GM23338 (cell line): ENCODE measurements around the gene COL20A1. TPM values are rescaled to one million over a fixed set of nuclear protein-coding genes. Genes with fewer than 3 reads are reported as not detected.

Experiments used
- ATAC-seq: fragments of 200-7000 bp; cut with Tn5 transposase; 3 replicates; pipeline ENCODE4 v1.9.1; 2020
- DNase-seq: peaks from one replicate; pipeline ENCODE4 v3.0.0-alpha.2; 2015; ENCODE audit warnings: low spot score
- H2AFZ ChIP-seq: fragments of 200-600 bp; sonication (generic); 2 replicates; pipeline ENCODE4 v1.8.0; 2016; ENCODE audit warnings: antibody characterized with exemption, mild to moderate bottlenecking, moderate library complexity
- H3F3A ChIP-seq: fragments of 200-600 bp; sonication (generic); replicated peaks from 2 replicates; pipeline ENCODE4 v1.8.0; 2017; ENCODE audit warnings: antibody characterized with exemption, mixed run types, low read depth
- H3K27ac ChIP-seq: fragments of 200-600 bp; sonication (generic); 2 replicates; pipeline ENCODE4 v1.6.1; 2016; ENCODE audit warnings: low read depth
- H3K27me3 ChIP-seq: fragments of 200-600 bp; sonication (generic); 2 replicates; pipeline ENCODE4 v1.8.0; 2016; ENCODE audit warnings: mild to moderate bottlenecking, mixed run types, moderate library complexity; ENCODE audit not compliant: insufficient read depth
- H3K36me3 ChIP-seq: fragments of 200-600 bp; sonication (generic); 2 replicates; pipeline ENCODE4 v1.8.0; 2016; ENCODE audit warnings: mild to moderate bottlenecking; ENCODE audit not compliant: insufficient read depth
- H3K4me1 ChIP-seq: fragments of 200-600 bp; sonication (generic); 2 replicates; pipeline ENCODE4 v1.8.0; 2016; ENCODE audit warnings: mild to moderate bottlenecking, moderate library complexity; ENCODE audit not compliant: insufficient read depth
- H3K4me2 ChIP-seq: fragments of 200-600 bp; sonication (generic); 2 replicates; pipeline ENCODE4 v1.7.1; 2017; ENCODE audit warnings: mixed run types
- H3K4me3 ChIP-seq: fragments of 200-600 bp; sonication (generic); 2 replicates; pipeline ENCODE4 v1.6.1; 2016; ENCODE audit warnings: mixed run types
- H3K79me2 ChIP-seq: fragments of 200-600 bp; sonication (generic); replicated peaks from 2 replicates; pipeline ENCODE4 v1.8.0; 2017; ENCODE audit warnings: mild to moderate bottlenecking; ENCODE audit not compliant: insufficient read depth
- H3K9me2 ChIP-seq: fragments of 200-600 bp; sonication (generic); 2 replicates; pipeline ENCODE4 v1.8.0; 2017; ENCODE audit not compliant: insufficient read depth
- H4K20me1 ChIP-seq: fragments of 200-600 bp; sonication (generic); replicated peaks from 2 replicates; pipeline ENCODE4 v1.8.0; 2017; ENCODE audit warnings: mild to moderate bottlenecking; ENCODE audit not compliant: insufficient read depth
- H3K27ac Mint-ChIP-seq: 2 replicates; pipeline ENCODE4 v1.8.0; 2020; ENCODE audit warnings: inconsistent platforms, mild to moderate bottlenecking, moderate library complexity, mixed read lengths
- H3K27me3 Mint-ChIP-seq: 3 replicates; pipeline ENCODE4 v1.8.0; 2022; ENCODE audit warnings: low read depth, mild to moderate bottlenecking, moderate library complexity, mixed read lengths, inconsistent platforms; ENCODE audit not compliant: insufficient read depth, poor library complexity
- H3K36me3 Mint-ChIP-seq: 3 replicates; pipeline ENCODE4 v1.8.0; 2021; ENCODE audit warnings: low read depth, mild to moderate bottlenecking, inconsistent platforms, moderate library complexity, mixed read lengths
- H3K4me1 Mint-ChIP-seq: 3 replicates; pipeline ENCODE4 v1.8.0; 2020; ENCODE audit warnings: mild to moderate bottlenecking, inconsistent platforms, mixed read lengths
- H3K4me3 Mint-ChIP-seq: 3 replicates; pipeline ENCODE4 v1.8.0; 2021; ENCODE audit warnings: moderate library complexity, mild to moderate bottlenecking, inconsistent platforms, mixed read lengths
- H3K9me3 Mint-ChIP-seq: 3 replicates; pipeline ENCODE4 v1.8.0; 2020; ENCODE audit warnings: moderate library complexity, mild to moderate bottlenecking, inconsistent platforms, mixed read lengths
- CREB1 ChIP-seq: fragments of 250-450 bp; sonication (Bioruptor Pico); IDR thresholded peaks from 2 replicates; pipeline ENCODE4 v1.5.0; 2020; ENCODE audit warnings: low read depth, mild to moderate bottlenecking, moderate library complexity
- CTCF ChIP-seq, 2 experiments: fragments of 200-600 bp in 1 of 2; sonication (generic) in 1 of 2; conservative IDR thresholded peaks; 2 replicates each; pipeline versions ENCODE4 v1.5.1 to v1.6.1; 2016 to 2017; ENCODE audit warnings: antibody characterized with exemption in 2 of 2, low read depth in 2 of 2, mild to moderate bottlenecking in 2 of 2, moderate library complexity in 1 of 2
- EZH2 ChIP-seq: fragments of 200-600 bp; sonication (generic); IDR thresholded peaks from one replicate; pipeline ENCODE4 v1.8.0; 2017; ENCODE audit warnings: antibody characterized with exemption, mild to moderate bottlenecking, low read depth; ENCODE audit not compliant: unreplicated experiment
- EZH2phosphoT487 ChIP-seq: fragments of 200-600 bp; sonication (generic); IDR thresholded peaks from one replicate; pipeline ENCODE4 v1.8.1; 2018; ENCODE audit warnings: antibody characterized with exemption; ENCODE audit not compliant: unreplicated experiment
- JUNB ChIP-seq: IDR thresholded peaks from one replicate; pipeline ENCODE4 v1.6.1; 2016; ENCODE audit warnings: antibody characterized with exemption; ENCODE audit not compliant: unreplicated experiment
- NANOG ChIP-seq: IDR thresholded peaks from 2 replicates; pipeline ENCODE4 v1.6.1; 2016; ENCODE audit warnings: antibody characterized with exemption, borderline replicate concordance
- REST ChIP-seq: IDR thresholded peaks from one replicate; pipeline ENCODE4 v1.6.1; 2018; ENCODE audit warnings: antibody characterized with exemption; ENCODE audit not compliant: unreplicated experiment
- STAT1 ChIP-seq: IDR thresholded peaks from one replicate; pipeline ENCODE4 v1.6.1; 2016; ENCODE audit warnings: antibody characterized with exemption; ENCODE audit not compliant: unreplicated experiment
- ZNF114 ChIP-seq: fragments of 250-450 bp; sonication (Bioruptor Pico); IDR thresholded peaks from 2 replicates; pipeline ENCODE4 v1.5.0; 2020; ENCODE audit warnings: mild to moderate bottlenecking, moderate library complexity
- ZNF462 ChIP-seq: fragments of 250-450 bp; sonication (Bioruptor Pico); IDR thresholded peaks from 2 replicates; pipeline ENCODE4 v1.5.0; 2020; ENCODE audit warnings: mild to moderate bottlenecking, moderate library complexity
- polyA plus RNA-seq: library from polyadenylated mRNA; unstranded; fragments of >200 nt; fragmentation: Nextera tagmentation; extraction: Ambion mirVana; gene quantifications from 2 replicates; pipeline ENCODE4 v1.2.1, GENCODE V29; 2016
- total RNA-seq: library from RNA; depleted of rRNA; stranded (reverse); fragments of >200 nt; shearing (Covaris generic); gene quantifications from 2 replicates; pipeline ENCODE4 v1.2.3, GENCODE V29; 2014

COL20A1 gene
- total and polyA plus RNA-seq, 2 experiments from 2014 or later, result 0.28 to 0.79 TPM

GRCh38 chr20:63255931-63256704, 36.9 kb upstream of the COL20A1 start:
- no peak overlapping the region for H3K4me2 ChIP-seq
- TF ChIP-seq CTCF (conservative IDR thresholded peaks at IDR 0.05; ENCODE audit: low read depth in 2 of 2) (no peak), NANOG (no peak), ZNF114 (CRISPR knock-in tag) (no peak), REST (no peak), EZH2phosphoT487 (no peak), EZH2 (no peak), STAT1 (no peak), JUNB (no peak), CREB1 (CRISPR knock-in tag) (no peak), ZNF462 (CRISPR knock-in tag) (no peak)
- Mint-ChIP-seq H3K4me1 (peaks cover 18% of the 10 kb centered on the region), H3K36me3 (no peaks in the 10 kb centered on the region; the same call in 2 of the 3 replicates), H3K27me3 (peaks cover 50% of the 10 kb centered on the region), H3K4me3 (no peak overlapping the region; the same call in 2 of the 3 replicates), H3K27ac (no peak overlapping the region), H3K9me3 (no peaks in the 10 kb centered on the region)
- H3F3A ChIP-seq, result no peaks in the 10 kb centered on the region
- H3K4me1 ChIP-seq, result no peaks in the 10 kb centered on the region; the same call in 1 of the 2 replicates
- no peaks in the 10 kb centered on the region for H3K9me2 ChIP-seq
- H4K20me1 ChIP-seq, result no peaks in the 10 kb centered on the region
- no peaks in the 10 kb centered on the region for H3K36me3 ChIP-seq
- H3K79me2 ChIP-seq, result no peaks in the 10 kb centered on the region
- H2AFZ ChIP-seq, result no peak overlapping the region
- H3K27me3 ChIP-seq, result peaks cover 40% of the 10 kb centered on the region
- ATAC-seq (no peak), DNase-seq (no peak)
- no peak overlapping the region for H3K27ac ChIP-seq
- H3K4me3 ChIP-seq, result no peak overlapping the region
